KMS-11 (cell line): ENCODE measurements around the gene KCTD7.
"Not testable (repeated sequence)": the region's sequence is repeated elsewhere in the genome, so short reads cannot be mapped to it uniquely, and the experiment has no call there.

Source experiments
- H2AFZ ChIP-seq: fragments of 200-600 bp; sonication (generic); 2 replicates; pipeline ENCODE4 v1.6.1; 2016; ENCODE audit warnings: antibody characterized with exemption, mixed run types, low read depth
- H3K27ac ChIP-seq: fragments of 200-600 bp; sonication (generic); 2 replicates; pipeline ENCODE4 v1.6.1; 2016; ENCODE audit warnings: mild to moderate bottlenecking, mixed run types
- H3K27me3 ChIP-seq: fragments of 200-600 bp; sonication (generic); 2 replicates; pipeline ENCODE4 v1.6.1; 2017; ENCODE audit warnings: mild to moderate bottlenecking, low read depth, mixed run types, moderate library complexity; ENCODE audit not compliant: insufficient read depth
- H3K36me3 ChIP-seq: fragments of 200-600 bp; sonication (generic); 2 replicates; pipeline ENCODE4 v1.6.1; 2017; ENCODE audit warnings: mild to moderate bottlenecking, mixed run types; ENCODE audit not compliant: insufficient read depth
- H3K4me1 ChIP-seq: fragments of 200-600 bp; sonication (generic); 2 replicates; pipeline ENCODE4 v1.6.1; 2016; ENCODE audit warnings: mild to moderate bottlenecking, low read depth, mixed run types; ENCODE audit not compliant: poor library complexity, severe bottlenecking
- H3K4me2 ChIP-seq: fragments of 200-600 bp; sonication (generic); 2 replicates; pipeline ENCODE4 v1.7.0; 2016; ENCODE audit warnings: mild to moderate bottlenecking, mixed run types
- H3K4me3 ChIP-seq: fragments of 200-600 bp; sonication (generic); IDR thresholded peaks from 2 replicates; pipeline ENCODE4 v1.6.1; 2017; ENCODE audit warnings: low read depth, low read length, mixed read lengths; ENCODE audit not compliant: insufficient read depth
- H3K79me2 ChIP-seq: fragments of 200-600 bp; sonication (generic); 2 replicates; pipeline ENCODE4 v1.6.1; 2016; ENCODE audit warnings: low read depth, mixed run types; ENCODE audit not compliant: insufficient read depth
- H3K9ac ChIP-seq: fragments of 200-600 bp; sonication (generic); 2 replicates; pipeline ENCODE4 v1.6.1; 2016; ENCODE audit warnings: mild to moderate bottlenecking, mixed run types
- H4K20me1 ChIP-seq: fragments of 200-600 bp; sonication (generic); 2 replicates; pipeline ENCODE4 v1.6.1; 2016; ENCODE audit warnings: mild to moderate bottlenecking, mixed run types; ENCODE audit not compliant: insufficient read depth
- CTCF ChIP-seq: fragments of 200-600 bp; sonication (generic); conservative IDR thresholded peaks from 2 replicates; pipeline ENCODE4 v1.6.1; 2017; ENCODE audit warnings: low read depth, mild to moderate bottlenecking, antibody characterized with exemption, low read length, moderate library complexity, mixed read lengths

The KCTD7 gene

GRCh38 chr7:66634816-66635215, 6.1 kb downstream of the KCTD7 start:
- Histone ChIP-seq H3K4me3 (no peak overlapping the region), H3K4me1 (peaks cover 25% of the 10 kb centered on the region), H3K36me3 (no peaks in the 10 kb centered on the region), H4K20me1 (no peaks in the 10 kb centered on the region), H3K27me3 (no peaks in the 10 kb centered on the region), H2AFZ (no peak overlapping the region), H3K4me2 (no peak overlapping the region), H3K9ac (no peak overlapping the region), H3K27ac (no peak overlapping the region), H3K79me2 (no peaks in the 10 kb centered on the region)
- no peak for TF ChIP-seq CTCF

GRCh38 chr7:66635322-66635981, 6.8 kb downstream of the KCTD7 start:
- not testable (repeated sequence) for H3K27ac ChIP-seq, H3K36me3 ChIP-seq, H3K4me2 ChIP-seq, H3K4me3 ChIP-seq, H3K27me3 ChIP-seq, H2AFZ ChIP-seq, H4K20me1 ChIP-seq, H3K9ac ChIP-seq, H3K79me2 ChIP-seq
- peaks cover 20% of the 10 kb centered on the region for H3K4me1 ChIP-seq

- H3K79me2 ChIP-seq, H3K4me3 ChIP-seq, H3K9ac ChIP-seq, H3K27me3 ChIP-seq, H3K27ac ChIP-seq, H3K36me3 ChIP-seq, H3K4me2 ChIP-seq, H4K20me1 ChIP-seq, H2AFZ ChIP-seq: not testable (repeated sequence)
- H3K4me1 ChIP-seq: peaks cover 14% of the 10 kb centered on the region
These were observed 7.4 kb downstream of the KCTD7 start for GRCh38 chr7:66635982-66636546.

- no peaks in the 10 kb centered on the region for H3K36me3 ChIP-seq
- no peaks in the 10 kb centered on the region for H4K20me1 ChIP-seq
- no peak overlapping the region for H3K9ac ChIP-seq
- H3K4me2 ChIP-seq: no peak overlapping the region
- H3K27me3 ChIP-seq: no peaks in the 10 kb centered on the region
- no peak overlapping the region for H2AFZ ChIP-seq
- no peaks in the 10 kb centered on the region for H3K4me1 ChIP-seq
- no peak overlapping the region for H3K4me3 ChIP-seq
- no peak for TF ChIP-seq CTCF
- H3K79me2 ChIP-seq: no peaks in the 10 kb centered on the region
- no peak overlapping the region for H3K27ac ChIP-seq
These were observed 9.8 kb downstream of the KCTD7 start for GRCh38 chr7:66638309-66639099.

- Histone ChIP-seq H3K27me3 (no peaks in the 10 kb centered on the region), H3K4me3 (no peak overlapping the region), H3K27ac (no peak overlapping the region), H2AFZ (no peak overlapping the region), H3K4me2 (no peak overlapping the region), H3K36me3 (no peaks in the 10 kb centered on the region), H4K20me1 (no peaks in the 10 kb centered on the region), H3K79me2 (no peaks in the 10 kb centered on the region), H3K4me1 (no peaks in the 10 kb centered on the region), H3K9ac (no peak overlapping the region)
- no peak for TF ChIP-seq CTCF
These were observed 11.1 kb downstream of the KCTD7 start for GRCh38 chr7:66639773-66640172.
